HepG2 (cell line): ENCODE data around the gene ZDHHC8. TPM values are rescaled to one million over a fixed set of nuclear protein-coding genes. Genes with fewer than 3 reads are reported as not detected.

Experiments
- ATAC-seq: fragments of 200-7000 bp; cut with Tn5 transposase; 3 replicates; pipeline ENCODE4 v1.9.1; 2020; ENCODE audit warnings: mild to moderate bottlenecking, moderate library complexity
- BruUV-seq: library from RNA; stranded (reverse); fragments of 400-500 nt; replicated peaks from 2 replicates; lab custom pipeline; 2021; lab: Mats Ljungman, UMichigan
- CTCF ChIA-PET: fragments of 300-600 bp; formaldehyde crosslinking; extraction: SDS; loops from one replicate; lab custom pipeline; 2021; ENCODE audit warnings: low total read pairs, inconsistent platforms, low intra/inter-chr PET ratio; lab: Yijun Ruan, JAX
- POLR2A ChIA-PET: fragments of 350-600 bp; sonication (Branson Sonifier 250); formaldehyde crosslinking; loops from one replicate; lab custom pipeline; 2020; ENCODE audit warnings: antibody characterized with exemption, inconsistent platforms; lab: Yijun Ruan, JAX
- DNase-seq: peaks from one replicate; pipeline ENCODE4 v3.0.0-alpha.2; 2015; ENCODE audit warnings: low spot score
- FAIRE-seq: peaks from 3 replicates; lab custom pipeline; 2011; peaks lifted over from hg19 to GRCh38; lab: Jason Lieb, UNC
- H2AFZ ChIP-seq: one replicate; pipeline ENCODE4 v1.6.1; 2011; ENCODE audit warnings: low read length, inconsistent platforms
- H3K27ac ChIP-seq: fragments of 300-600 bp; 3 replicates; pipeline ENCODE4 v1.8.0; 2011; ENCODE audit warnings: mixed run types, mild to moderate bottlenecking, mixed read lengths, low read length, inconsistent platforms; ENCODE audit not compliant: insufficient read depth; ENCODE audit errors: extremely low read length
- H3K27me3 ChIP-seq, 2 experiments: fragments of 200-600 bp in 1 of 2; 2 replicates in 1 of 2; 3 replicates in 1 of 2; pipeline versions ENCODE4 v1.6.0 to v1.8.0; 2011; ENCODE audit warnings: low read length in 2 of 2, mild to moderate bottlenecking in 2 of 2, moderate library complexity in 2 of 2, inconsistent platforms in 1 of 2; ENCODE audit not compliant: insufficient read depth in 2 of 2, control insufficient read depth in 1 of 2
- H3K36me3 ChIP-seq, 2 experiments: fragments of 200-600 bp in 1 of 2; replicated peaks in 1 of 2; 2 replicates in 1 of 2; 3 replicates in 1 of 2; pipeline versions ENCODE4 v1.5.1 to v1.8.0; 2011; ENCODE audit warnings: low read length in 2 of 2, inconsistent platforms in 1 of 2; ENCODE audit not compliant: insufficient read depth in 2 of 2, control insufficient read depth in 1 of 2
- H3K4me1 ChIP-seq: 2 replicates; pipeline ENCODE4 v1.5.1; 2012; ENCODE audit warnings: low read length, inconsistent platforms; ENCODE audit not compliant: insufficient read depth
- H3K4me2 ChIP-seq: 2 replicates; pipeline ENCODE4 v1.6.0; 2011; ENCODE audit warnings: low read depth, low read length, inconsistent platforms
- H3K4me3 ChIP-seq, 3 experiments: fragments of 200-600 bp in 1 of 3; sonication (generic), shearing (Covaris generic) in 1 of 3; replicated peaks in 1 of 3; 2 replicates each; pipeline ENCODE4 v1.5.1; 2011 to 2016; ENCODE audit warnings: low read length in 3 of 3, inconsistent platforms in 2 of 3, low read depth in 2 of 3, mild to moderate bottlenecking in 2 of 3, control low read depth in 1 of 3, mixed read lengths in 1 of 3; ENCODE audit not compliant: insufficient read depth in 1 of 3
- H3K79me2 ChIP-seq: one replicate; pipeline ENCODE4 v1.6.1; 2011; ENCODE audit warnings: low read length, inconsistent platforms; ENCODE audit not compliant: insufficient read depth
- H3K9ac ChIP-seq: 2 replicates; pipeline ENCODE4 v1.6.0; 2011; ENCODE audit warnings: mild to moderate bottlenecking, low read depth, low read length, inconsistent platforms; ENCODE audit not compliant: insufficient read depth
- H3K9me3 ChIP-seq: 2 replicates; pipeline ENCODE4 v1.5.1; 2012; ENCODE audit warnings: mild to moderate bottlenecking, low read length
- H4K20me1 ChIP-seq: 2 replicates; pipeline ENCODE4 v1.6.0; 2011; ENCODE audit warnings: inconsistent platforms, mild to moderate bottlenecking, low read length, moderate library complexity; ENCODE audit not compliant: insufficient read depth
- AGO2 ChIP-seq: fragments of 200-400 bp; formaldehyde crosslinking; optimal IDR thresholded peaks from 2 replicates; pipeline ENCODE3; 2017; ENCODE audit warnings: mild to moderate bottlenecking, low read depth, low read length, moderate library complexity
- HDAC2 ChIP-seq: sonication (generic); formaldehyde crosslinking; IDR thresholded peaks from 2 replicates; pipeline ENCODE4 v1.4.0; 2020; ENCODE audit warnings: missing genetic modification reagents
- HNF1A ChIP-seq, 2 experiments: sonication (generic) in 1 of 2; formaldehyde crosslinking in 1 of 2; IDR thresholded peaks; 2 replicates each; pipeline versions ENCODE4 v1.4.0 to v1.6.1; 2016 to 2020; ENCODE audit warnings: borderline replicate concordance in 1 of 2, low read depth in 1 of 2, mild to moderate bottlenecking in 1 of 2, missing genetic modification reagents in 1 of 2
- MEF2D ChIP-seq: sonication (generic); formaldehyde crosslinking; IDR thresholded peaks from 2 replicates; pipeline ENCODE4 v1.5.1; 2020; ENCODE audit warnings: mild to moderate bottlenecking, missing genetic modification reagents
- PCBP1 ChIP-seq: fragments of 200-400 bp; formaldehyde crosslinking; IDR thresholded peaks from 2 replicates; pipeline ENCODE4 v1.6.1; 2017; ENCODE audit warnings: mild to moderate bottlenecking, low read depth, low read length, borderline replicate concordance
- PHF20 ChIP-seq: sonication (generic); formaldehyde crosslinking; IDR thresholded peaks from 2 replicates; pipeline ENCODE4 v1.5.0; 2020; ENCODE audit warnings: mild to moderate bottlenecking, missing genetic modification reagents
- TCF7L2 ChIP-seq: IDR thresholded peaks from 2 replicates; pipeline ENCODE4 v1.6.1; 2011; ENCODE audit warnings: mild to moderate bottlenecking, low read depth, low read length, moderate library complexity
- TEF ChIP-seq: sonication (generic); formaldehyde crosslinking; IDR thresholded peaks from 2 replicates; pipeline ENCODE4 v1.5.0; 2020; ENCODE audit warnings: missing genetic modification reagents
- ZSCAN20 ChIP-seq: sonication (generic); formaldehyde crosslinking; IDR thresholded peaks from 2 replicates; pipeline ENCODE4 v1.4.0; 2020; ENCODE audit warnings: missing genetic modification reagents, mild to moderate bottlenecking, borderline replicate concordance
- WGBS: methylation state at CpG from one replicate; pipeline ENCODE4 v1.1.6; 2017; ENCODE audit warnings: low lambda C conversion rate; 5-methylcytosine and 5-hydroxymethylcytosine counted together
- in situ Hi-C: cut with HindIII; loops from 2 replicates; pipeline ENCODE4 v1.10.0; 2017; ENCODE audit warnings: low pct_unique_long_range_greater_than_20kb; ENCODE audit not compliant: extremely low pct_ligation_motif_present
- intact Hi-C: fragments of 100-400 bp; cut with micrococcal nuclease; formaldehyde crosslinking; loops from one replicate; pipeline ENCODE4 v1.10.0; 2022; ENCODE audit not compliant: unreplicated experiment
- polyA plus RNA-seq, 8 experiments: library from polyadenylated mRNA; depleted of rRNA in 3 of 8; stranded (reverse) in 7 of 8; unstranded in 1 of 8; fragments of >200 nt; fragmentation: Illumina TruSeq in 4 of 8; extraction: Trizol in 4 of 8; gene quantifications; 2 replicates each; pipeline versions ENCODE4 v1.2.1 to v1.2.3, GENCODE V29; 2011 to 2016; ENCODE audit warnings: low read depth in 4 of 8, missing spikeins in 1 of 8, mixed read lengths in 1 of 8; ENCODE audit not compliant: insufficient read depth in 1 of 8
- total RNA-seq, 5 experiments: library from RNA; depleted of rRNA; stranded (reverse); fragments of >200 nt; fragmentation: Illumina TruSeq; extraction: Trizol; gene quantifications; 2 replicates each; pipeline ENCODE4 v1.2.3, GENCODE V29; 2016; ENCODE audit warnings: low read depth in 1 of 5

The ZDHHC8 gene
- total and polyA plus RNA-seq, 2 of the 13 experiments (the other 11 are each of a cell fraction or from before 2014, with no cell fraction given), result 7.5 to 21.3 TPM

- 100% methylated on average over 3 of the region's 11 CpGs for WGBS
- intact Hi-C loops (no loop called here), in situ Hi-C loops (no loop called here)
- H3K36me3 ChIP-seq, result peaks cover 1 to 5% of the 10 kb centered on the region in 2 experiments; a peak in 2 of 5 replicates
- DNase-seq (no peak), FAIRE-seq (no peak), ATAC-seq (no peak)
- no peak overlapping the region for H3K9ac ChIP-seq
- no peak overlapping the region for H3K27ac ChIP-seq
- POLR2A ChIA-PET, result no interaction called here
- no peak overlapping the region for H2AFZ ChIP-seq
- no peaks in the 10 kb centered on the region for H3K4me1 ChIP-seq
- no peaks in the 10 kb centered on the region for H3K27me3 ChIP-seq
- no peak overlapping the region for H3K4me3 ChIP-seq
- TF ChIP-seq ZSCAN20, result no peak
- no peak for TF ChIP-seq PHF20
- peak; percentile 33 for TF ChIP-seq AGO2
- no peak for TF ChIP-seq PCBP1
- no peak for TF ChIP-seq TEF (CRISPR knock-in tag)
- TF ChIP-seq HNF1A (IDR thresholded peaks at IDR 0.05; ENCODE audit: low read depth), result no peak
- TF ChIP-seq HNF1A (CRISPR knock-in tag; IDR thresholded peaks at IDR 0.05; ENCODE audit: borderline replicate concordance), result no peak
- no peak for TF ChIP-seq TCF7L2
- TF ChIP-seq HDAC2 (CRISPR knock-in tag), result no peak
- no peak for TF ChIP-seq MEF2D (CRISPR knock-in tag)
- CTCF ChIA-PET, result no interaction called here
- 0 out of 2 replicates have a peak, but pooled peaks cover 6% of the 10 kb centered on the region for H4K20me1 ChIP-seq
- H3K9me3 ChIP-seq, result no peaks in the 10 kb centered on the region
- peaks cover 6% of the 10 kb centered on the region for H3K79me2 ChIP-seq
- H3K4me2 ChIP-seq, result no peak overlapping the region
- BruUV-seq, result no TSS peak
These were observed 8.5 kb downstream of the ZDHHC8 start for GRCh38 chr22:20140107-20140445.
